Cardiac muscle cell (in vitro differentiated cells and primary cell): ENCODE measurements around the gene HNRNPA1. TPM values are rescaled to one million over a fixed set of nuclear protein-coding genes. Genes with fewer than 3 reads are reported as not detected.

Source experiments
- DNase-seq, 2 donors: peaks; one replicate each; pipeline versions ENCODE4 v3.0.0 to v3.0.0-alpha.2; 2010 to 2017; ENCODE audit warnings: low read depth in 1 of 2, low spot score in 1 of 2
- H3K27ac ChIP-seq: fragments of 200-600 bp; sonication (generic); 2 replicates; pipeline ENCODE4 v1.5.1; 2016
- H3K27me3 ChIP-seq: fragments of 200-600 bp; sonication (generic); 2 replicates; pipeline ENCODE4 v1.6.0; 2016; ENCODE audit warnings: control low read depth
- H3K36me3 ChIP-seq: fragments of 200-600 bp; sonication (generic); 2 replicates; pipeline ENCODE4 v1.5.1; 2016; ENCODE audit warnings: control low read depth
- H3K4me1 ChIP-seq: fragments of 200-600 bp; sonication (generic); 2 replicates; pipeline ENCODE4 v1.8.1; 2017; ENCODE audit warnings: low read depth, mild to moderate bottlenecking, mixed run types
- H3K4me3 ChIP-seq: fragments of 200-600 bp; sonication (generic); 2 replicates; pipeline ENCODE4 v1.5.1; 2016; ENCODE audit warnings: mild to moderate bottlenecking
- H3K9me3 ChIP-seq: fragments of 200-600 bp; sonication (generic); 2 replicates; pipeline ENCODE4 v1.5.1; 2017; ENCODE audit warnings: low read depth, mild to moderate bottlenecking, control low read depth
- CTCF ChIP-seq: IDR thresholded peaks from 2 replicates; pipeline ENCODE4 v1.5.1; 2012; ENCODE audit warnings: low read depth, mild to moderate bottlenecking, low read length
- polyA plus RNA-seq: library from polyadenylated mRNA; unstranded; fragments of >200 nt; fragmentation: Nextera tagmentation; extraction: Ambion mirVana; gene quantifications from 2 replicates; pipeline ENCODE4 v1.2.1, GENCODE V29; 2016
- total RNA-seq: library from RNA; depleted of rRNA; stranded (reverse); fragments of >200 nt; gene quantifications from 2 replicates; pipeline ENCODE4 v1.2.3, GENCODE V29; 2016

Gene HNRNPA1
- total and polyA plus RNA-seq, 2 experiments from 2014 or later, result 794 to 963 TPM

GRCh38 chr12:54331461-54331860, 50.9 kb downstream of the HNRNPA1 start:
- DNase-seq, result no peak
- Histone ChIP-seq H3K4me1 (peaks cover 14% of the 10 kb centered on the region), H3K4me3 (no peak overlapping the region), H3K9me3 (no peaks in the 10 kb centered on the region), H3K27me3 (no peaks in the 10 kb centered on the region), H3K36me3 (no peaks in the 10 kb centered on the region), H3K27ac (no peak overlapping the region)
- no peak for TF ChIP-seq CTCF

GRCh38 chr12:54333420-54334034, 53.0 kb downstream of the HNRNPA1 start:
- Histone ChIP-seq H3K36me3 (no peaks in the 10 kb centered on the region), H3K4me1 (peaks cover 28% of the 10 kb centered on the region), H3K27ac (no peak overlapping the region), H3K27me3 (no peaks in the 10 kb centered on the region), H3K9me3 (no peaks in the 10 kb centered on the region), H3K4me3 (no peak overlapping the region)
- TF ChIP-seq CTCF, result no peak
- DNase-seq, result no peak

Other genes with a start within 250 kb of the HNRNPA1 start
- gene HOXC5, start 247.7 kb upstream of the HNRNPA1 start, total RNA-seq, result not detected in 2 replicates
- gene HOXC5, start 247.7 kb upstream of the HNRNPA1 start, polyA plus RNA-seq, result not detected in 2 replicates
- not detected in 2 replicates for gene HOXC4, start 226.9 kb upstream of the HNRNPA1 start, total RNA-seq
- gene HOXC4, start 226.9 kb upstream of the HNRNPA1 start, polyA plus RNA-seq, result 0.37 TPM in 1 of 2 replicates, not detected in the other
- gene SMUG1, start 91.7 kb upstream of the HNRNPA1 start, total RNA-seq, result 54.2 and 57.2 TPM in 2 replicates
- gene SMUG1, start 91.7 kb upstream of the HNRNPA1 start, polyA plus RNA-seq, result 39.8 and 50.9 TPM in 2 replicates
- gene CBX5, start 604 bp upstream of the HNRNPA1 start, total RNA-seq, result 72.7 and 98.3 TPM in 2 replicates
- 49.5 and 63.9 TPM in 2 replicates for gene CBX5, start 604 bp upstream of the HNRNPA1 start, polyA plus RNA-seq
- gene NFE2, start 20.3 kb downstream of the HNRNPA1 start, total RNA-seq, result 4.9 and 9.9 TPM in 2 replicates
- gene NFE2, start 20.3 kb downstream of the HNRNPA1 start, polyA plus RNA-seq, result 8.4 and 10.1 TPM in 2 replicates
- gene COPZ1, start 44.4 kb downstream of the HNRNPA1 start, total RNA-seq, result 131 and 152 TPM in 2 replicates
- gene COPZ1, start 44.4 kb downstream of the HNRNPA1 start, polyA plus RNA-seq, result 213 and 233 TPM in 2 replicates
- gene GPR84, start 83.8 kb downstream of the HNRNPA1 start, total RNA-seq, result 0.09 TPM in 1 of 2 replicates, not detected in the other
- not detected in 2 replicates for gene GPR84, start 83.8 kb downstream of the HNRNPA1 start, polyA plus RNA-seq
- 13.0 and 20.0 TPM in 2 replicates for gene ZNF385A, start 104.0 kb downstream of the HNRNPA1 start, total RNA-seq
- 13.4 and 16.0 TPM in 2 replicates for gene ZNF385A, start 104.0 kb downstream of the HNRNPA1 start, polyA plus RNA-seq
- 45.9 and 55.8 TPM in 2 replicates for gene ITGA5, start 138.5 kb downstream of the HNRNPA1 start, total RNA-seq
- 52.6 and 53.2 TPM in 2 replicates for gene ITGA5, start 138.5 kb downstream of the HNRNPA1 start, polyA plus RNA-seq
- gene GTSF1, start 192.9 kb downstream of the HNRNPA1 start, total RNA-seq, result not detected in 2 replicates
- gene GTSF1, start 192.9 kb downstream of the HNRNPA1 start, polyA plus RNA-seq, result 0.40 TPM in 1 of 2 replicates, not detected in the other
- gene NCKAP1L, start 217.0 kb downstream of the HNRNPA1 start, total RNA-seq, result 0.06 and 0.28 TPM in 2 replicates
- 0.07 and 0.19 TPM in 2 replicates for gene NCKAP1L, start 217.0 kb downstream of the HNRNPA1 start, polyA plus RNA-seq